Measurements from ENCODE around the gene DRGX.

DNA sequence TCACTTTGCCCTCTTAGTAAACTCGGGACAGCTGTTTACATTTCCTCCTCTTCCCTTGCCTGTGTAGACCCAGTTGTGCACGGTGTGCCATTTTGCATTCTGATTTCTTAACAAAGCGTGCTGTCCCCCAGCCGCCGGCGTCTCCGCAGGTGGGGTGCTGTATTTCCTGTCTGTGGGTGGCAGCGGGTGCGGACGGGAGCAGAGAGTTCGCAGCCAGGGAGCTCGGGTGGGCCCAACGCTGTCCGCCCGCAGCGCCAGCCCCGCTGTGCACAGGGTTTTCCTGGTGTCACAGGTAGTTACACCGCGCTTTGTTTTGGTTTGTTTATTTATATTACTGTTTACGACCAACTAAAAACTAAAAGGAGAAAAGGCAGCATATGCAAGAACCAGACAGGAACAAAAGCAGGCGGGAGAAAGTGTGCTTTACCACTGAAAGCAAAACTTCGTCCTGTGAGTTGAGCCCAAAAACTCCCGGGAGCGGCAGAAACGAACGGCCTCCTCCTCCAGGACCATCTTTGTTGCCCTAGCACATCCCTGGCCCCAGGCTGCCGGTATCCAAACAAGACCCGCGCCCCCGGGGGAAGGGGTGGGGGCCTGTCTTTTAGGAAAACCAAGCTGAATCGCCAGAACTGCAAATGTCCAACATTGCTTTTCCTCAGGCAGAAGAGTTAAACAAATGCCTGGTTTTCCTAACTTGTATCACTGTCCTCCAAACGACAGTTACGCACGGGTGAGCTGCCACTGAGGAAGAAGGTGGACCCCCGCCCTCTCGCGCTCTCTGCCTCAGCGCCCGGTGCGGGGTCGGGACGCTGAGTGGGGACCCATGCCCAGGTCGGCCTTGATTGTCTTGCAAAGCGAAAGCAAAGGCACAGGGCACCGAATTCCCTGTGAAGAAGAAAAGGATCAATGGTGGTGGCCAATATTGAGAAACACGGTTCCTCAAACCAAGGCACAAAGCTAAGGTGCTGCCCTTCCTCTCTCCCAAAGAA, 45.9 kb upstream of the DRGX start:
- TF ChIP-seq, protein P1, sequence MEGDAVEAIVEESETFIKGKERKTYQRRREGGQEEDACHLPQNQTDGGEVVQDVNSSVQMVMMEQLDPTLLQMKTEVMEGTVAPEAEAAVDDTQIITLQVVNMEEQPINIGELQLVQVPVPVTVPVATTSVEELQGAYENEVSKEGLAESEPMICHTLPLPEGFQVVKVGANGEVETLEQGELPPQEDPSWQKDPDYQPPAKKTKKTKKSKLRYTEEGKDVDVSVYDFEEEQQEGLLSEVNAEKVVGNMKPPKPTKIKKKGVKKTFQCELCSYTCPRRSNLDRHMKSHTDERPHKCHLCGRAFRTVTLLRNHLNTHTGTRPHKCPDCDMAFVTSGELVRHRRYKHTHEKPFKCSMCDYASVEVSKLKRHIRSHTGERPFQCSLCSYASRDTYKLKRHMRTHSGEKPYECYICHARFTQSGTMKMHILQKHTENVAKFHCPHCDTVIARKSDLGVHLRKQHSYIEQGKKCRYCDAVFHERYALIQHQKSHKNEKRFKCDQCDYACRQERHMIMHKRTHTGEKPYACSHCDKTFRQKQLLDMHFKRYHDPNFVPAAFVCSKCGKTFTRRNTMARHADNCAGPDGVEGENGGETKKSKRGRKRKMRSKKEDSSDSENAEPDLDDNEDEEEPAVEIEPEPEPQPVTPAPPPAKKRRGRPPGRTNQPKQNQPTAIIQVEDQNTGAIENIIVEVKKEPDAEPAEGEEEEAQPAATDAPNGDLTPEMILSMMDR (conservative IDR thresholded peaks at IDR 0.05; ENCODE audit: low read depth, low read length) = no peak
- no peak for TF ChIP-seq EZH2 (IDR thresholded peaks at IDR 0.05; ENCODE audit: borderline replicate concordance, low read depth, low read length, poor library complexity, severe bottlenecking)

Data from A673 (cell line).